GM21367 (cell line): ENCODE data around the gene TEDC1.

Experiments
- ATAC-seq: cut with Tn5 transposase; IDR thresholded peaks from one replicate; pipeline ENCODE4 v1.9.1; 2021; ENCODE audit not compliant: unreplicated experiment

Gene TEDC1

GRCh38 chr14:105456736-105457617 is 34.1 kb upstream of the TEDC1 start:
- no peak for ATAC-seq

- ATAC-seq, result no peak
Observed at GRCh38 chr14:105458010-105458409, 33.0 kb upstream of the TEDC1 start.

- no peak for ATAC-seq
Observed at GRCh38 chr14:105458571-105458970, 32.5 kb upstream of the TEDC1 start.

- no peak for ATAC-seq
Observed at GRCh38 chr14:105460116-105460515, 30.9 kb upstream of the TEDC1 start.

GRCh38 chr14:105460616-105461015 is 30.4 kb upstream of the TEDC1 start:
- no peak for ATAC-seq

- ATAC-seq, result no peak
Observed at GRCh38 chr14:105461903-105462302, 29.1 kb upstream of the TEDC1 start.

- ATAC-seq, result no peak
Observed at GRCh38 chr14:105464501-105464900, 26.5 kb upstream of the TEDC1 start.

GRCh38 chr14:105465209-105466031 is 25.6 kb upstream of the TEDC1 start:
- no peak for ATAC-seq

GRCh38 chr14:105466531-105467248 is 24.4 kb upstream of the TEDC1 start:
- ATAC-seq, result no peak

GRCh38 chr14:105467249-105467941 is 23.7 kb upstream of the TEDC1 start:
- no peak for ATAC-seq

GRCh38 chr14:105467942-105468471 is 23.0 kb upstream of the TEDC1 start:
- no peak for ATAC-seq

GRCh38 chr14:105468621-105469241 is 22.3 kb upstream of the TEDC1 start:
- no peak for ATAC-seq

- no peak for ATAC-seq
Observed at GRCh38 chr14:105469456-105470349, 21.3 kb upstream of the TEDC1 start.

GRCh38 chr14:105470350-105471296 is 20.4 kb upstream of the TEDC1 start:
- no peak for ATAC-seq

- no peak for ATAC-seq
Observed at GRCh38 chr14:105471297-105471821, 19.7 kb upstream of the TEDC1 start.

- ATAC-seq, result no peak
Observed at GRCh38 chr14:105471823-105472485, 19.1 kb upstream of the TEDC1 start.

- ATAC-seq, result no peak
Observed at GRCh38 chr14:105472486-105472991, 18.5 kb upstream of the TEDC1 start.
